HG03575 (cell line): Measurements from ENCODE around the gene DEAF1.

Experiments used
- ATAC-seq: cut with Tn5 transposase; IDR thresholded peaks from one replicate; pipeline ENCODE4 v1.9.1; 2021; ENCODE audit not compliant: unreplicated experiment, insufficient number of reproducible peaks, low FRiP score; ENCODE audit errors: extremely low read depth

The DEAF1 gene

DNA sequence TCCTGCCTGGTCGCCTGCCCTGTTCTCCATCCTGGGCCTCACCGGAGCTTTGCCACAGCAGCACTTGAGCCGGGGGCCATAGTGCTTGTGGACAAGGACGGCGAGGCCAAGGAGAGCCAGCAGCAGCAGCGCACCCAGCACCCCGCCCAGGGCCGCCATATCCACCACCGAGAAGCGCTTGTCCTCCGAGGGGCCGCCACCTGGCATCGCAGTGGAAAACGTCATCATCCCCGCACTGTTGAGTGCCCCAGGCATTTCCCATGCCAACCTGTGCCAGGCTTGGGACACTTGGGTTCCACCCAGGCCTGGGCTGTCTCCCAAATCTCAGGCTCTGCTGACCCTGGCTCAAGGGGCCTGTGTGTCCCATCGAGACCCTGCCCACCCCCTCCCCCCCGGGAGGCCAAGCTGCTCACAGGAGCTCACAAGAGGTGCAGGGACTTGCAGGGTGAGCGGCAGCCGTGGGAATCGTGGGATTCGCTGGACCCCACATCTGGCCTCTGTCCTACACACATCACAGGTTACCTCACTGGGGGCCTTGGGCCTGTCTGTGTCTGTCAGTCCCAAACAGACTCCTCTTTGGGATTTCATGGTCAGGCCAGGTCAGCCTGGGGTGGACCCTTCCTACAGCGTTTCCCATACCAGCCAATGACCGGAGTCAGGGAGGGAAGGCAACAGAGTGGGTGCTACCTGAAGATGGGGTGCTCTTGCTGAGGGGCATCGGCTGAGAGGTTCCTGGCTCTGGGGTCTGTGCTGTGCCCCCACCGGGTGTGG is 76.9 kb downstream of the DEAF1 start:
- ATAC-seq, result no peak

- no peak for ATAC-seq
Measured at GRCh38 chr11:617199-617911, 77.7 kb downstream of the DEAF1 start.

- ATAC-seq, result no peak
Measured at GRCh38 chr11:616320-617198, 78.5 kb downstream of the DEAF1 start.

- ATAC-seq, result peak; percentile 41
Measured at GRCh38 chr11:615504-616319, 79.3 kb downstream of the DEAF1 start, which contains the start of gene IRF7. Gene IRF7, minus strand, starts transcription at chr11:615950. Its CDS starts 586 bp downstream, at chr11:615364.

- ATAC-seq, result no peak
Measured at GRCh38 chr11:614623-615503, 80.2 kb downstream of the DEAF1 start.

GRCh38 chr11:614021-614622 is 80.9 kb downstream of the DEAF1 start:
- no peak for ATAC-seq

DNA sequence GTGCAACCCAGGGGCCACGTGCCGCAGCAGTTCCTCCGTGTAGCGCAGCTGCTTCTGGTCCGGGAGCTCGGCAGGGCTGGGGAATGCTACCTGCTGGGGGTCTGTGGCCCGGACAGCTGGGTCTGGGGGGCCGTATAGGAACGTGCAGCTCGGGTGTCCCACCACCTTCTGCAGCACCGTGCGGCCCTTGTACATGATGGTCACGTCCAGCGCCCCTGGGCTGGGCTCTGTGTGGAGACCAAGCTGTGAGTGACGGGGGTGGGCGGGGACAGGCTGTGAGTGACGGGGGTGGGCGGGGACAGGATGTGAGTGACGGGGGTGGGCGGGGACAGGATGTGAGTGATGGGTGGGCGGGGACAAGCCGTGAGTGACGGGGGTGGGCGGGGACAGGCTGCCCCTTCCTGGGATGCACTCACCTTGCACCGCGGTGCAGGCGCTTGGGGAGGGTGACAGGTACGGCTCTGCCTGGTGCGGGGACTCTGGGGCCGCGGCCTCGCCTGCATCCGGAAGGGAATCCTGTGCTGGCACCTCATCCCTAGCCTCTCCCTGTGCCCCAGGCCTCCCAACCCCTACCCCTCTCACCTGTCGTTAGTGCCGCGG is 81.6 kb downstream of the DEAF1 start:
- ATAC-seq, result no peak

DNA sequence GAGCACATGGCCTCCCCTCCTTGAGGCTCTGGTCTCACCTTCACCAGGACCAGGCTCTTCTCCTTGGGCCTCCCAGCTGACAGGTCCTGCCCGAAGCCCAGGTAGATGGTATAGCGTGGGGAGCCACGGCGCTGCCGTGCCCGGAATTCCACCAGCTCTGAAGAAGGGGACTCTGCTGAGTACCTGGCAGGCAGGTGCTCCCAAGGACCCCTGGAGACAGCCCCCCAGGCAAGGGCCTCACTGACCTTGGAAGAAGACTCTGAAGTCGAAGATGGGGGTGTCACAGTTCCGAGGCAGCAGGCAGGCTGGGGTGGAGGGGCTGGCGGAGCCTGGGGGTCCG is 82.1 kb downstream of the DEAF1 start:
- no peak for ATAC-seq

DNA sequence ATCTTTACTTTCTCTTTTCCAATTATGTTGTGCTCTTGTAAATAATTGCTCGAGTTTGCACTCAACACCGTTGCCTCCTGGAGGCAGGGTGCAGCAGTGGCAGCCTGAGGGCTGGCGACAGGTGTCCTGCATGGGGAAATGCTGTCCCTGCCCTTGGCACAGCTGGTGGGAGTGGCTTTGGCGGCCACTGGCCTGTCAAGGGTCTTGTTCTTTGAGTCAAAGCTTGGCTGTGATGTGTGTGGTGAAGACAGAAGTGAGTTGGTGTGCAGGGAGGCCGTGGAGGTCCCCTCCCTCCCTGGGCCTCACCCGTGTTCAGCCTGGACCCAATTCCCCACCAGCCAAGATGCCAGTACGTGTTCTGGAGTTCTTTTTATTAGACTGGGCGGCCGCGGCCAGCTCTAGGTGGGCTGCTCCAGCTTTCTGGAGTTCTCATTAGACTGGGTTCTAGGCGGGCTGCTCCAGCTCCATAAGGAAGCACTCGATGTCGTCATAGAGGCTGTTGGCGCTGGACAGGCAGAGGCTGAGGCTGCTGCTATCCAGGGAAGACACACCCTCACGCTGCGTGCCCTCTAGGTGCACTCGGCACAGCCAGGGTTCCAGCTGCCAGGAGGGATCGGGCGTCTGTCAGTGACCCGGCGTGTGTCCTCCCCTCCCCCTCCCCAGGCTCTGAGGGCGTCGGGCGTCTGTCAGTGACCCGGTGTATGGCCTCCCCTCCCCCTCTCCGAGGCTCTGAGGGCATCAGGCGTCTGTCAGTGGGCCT is 82.6 kb downstream of the DEAF1 start:
- no peak for ATAC-seq

DNA sequence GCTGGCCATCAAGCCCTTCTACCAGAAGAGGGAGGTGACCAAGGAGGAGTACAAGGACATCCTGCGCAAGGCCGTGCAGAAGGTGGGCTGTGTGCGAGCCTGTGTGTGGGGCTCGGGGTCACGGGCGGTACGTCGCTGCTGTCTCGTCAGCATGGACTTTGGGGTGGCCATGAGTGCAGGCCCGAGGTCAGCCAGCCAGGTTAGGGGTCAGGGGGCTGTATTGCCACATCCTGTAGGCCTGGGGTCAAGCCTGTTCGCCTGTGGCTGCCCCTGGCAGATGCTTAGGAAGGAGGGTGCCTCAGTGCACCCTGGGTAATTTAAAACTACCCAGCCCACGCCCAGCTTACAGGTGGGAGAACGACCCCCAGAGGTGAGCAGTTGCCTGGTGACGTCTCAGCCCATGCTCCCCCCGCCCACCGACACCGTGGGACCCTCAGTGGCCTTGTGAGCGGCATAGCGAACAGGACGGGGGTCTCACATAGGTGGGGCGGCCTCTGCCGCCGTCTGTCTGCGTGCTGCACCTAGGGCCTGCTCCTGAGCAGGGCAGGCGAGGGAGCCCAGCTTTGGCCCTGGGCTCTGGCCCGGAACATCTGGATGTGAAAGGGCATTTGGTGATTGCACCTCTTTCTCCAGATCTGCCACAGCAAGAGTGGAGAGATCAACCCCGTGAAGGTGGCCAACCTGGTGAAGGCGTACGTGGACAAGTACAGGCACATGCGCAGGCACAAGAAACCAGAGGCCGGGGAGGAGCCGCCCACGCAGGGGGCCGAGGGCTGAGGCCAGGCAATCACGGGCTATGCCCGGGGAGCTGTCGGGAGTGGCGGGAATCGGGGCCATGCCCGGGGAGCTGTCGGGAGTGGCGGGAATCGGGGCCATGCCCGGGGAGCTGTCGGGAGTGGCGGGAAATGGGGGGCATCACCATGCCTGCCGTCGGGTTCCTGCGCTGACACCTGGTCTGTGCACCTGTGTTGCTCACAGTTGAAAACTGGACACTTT is 83.7 kb downstream of the DEAF1 start:
- no peak for ATAC-seq

GRCh38 chr11:610146-610801 is 84.7 kb downstream of the DEAF1 start:
- no peak for ATAC-seq

DNA sequence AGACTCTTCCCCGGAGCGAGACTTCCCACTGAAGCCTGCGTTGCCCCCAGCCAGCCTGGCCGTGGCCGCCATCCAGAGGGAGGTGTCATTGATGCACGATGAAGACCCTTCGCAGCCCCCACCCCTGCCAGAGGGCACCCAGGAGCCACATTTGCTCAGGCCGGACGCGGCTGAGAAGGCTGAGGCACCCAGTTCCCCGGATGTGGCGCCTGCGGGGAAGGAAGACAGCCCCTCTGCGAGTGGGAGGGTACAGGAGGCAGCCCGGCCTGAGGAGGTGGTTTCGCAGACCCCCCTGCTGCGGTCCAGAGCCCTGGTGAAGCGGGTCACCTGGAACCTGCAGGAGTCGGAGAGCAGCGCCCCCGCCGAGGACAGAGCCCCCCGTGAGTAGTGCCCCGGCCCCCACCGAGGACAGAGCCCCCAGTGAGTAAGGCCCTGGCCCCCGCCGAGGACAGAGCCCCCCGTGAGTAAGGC is 85.6 kb downstream of the DEAF1 start:
- ATAC-seq, result no peak

DNA sequence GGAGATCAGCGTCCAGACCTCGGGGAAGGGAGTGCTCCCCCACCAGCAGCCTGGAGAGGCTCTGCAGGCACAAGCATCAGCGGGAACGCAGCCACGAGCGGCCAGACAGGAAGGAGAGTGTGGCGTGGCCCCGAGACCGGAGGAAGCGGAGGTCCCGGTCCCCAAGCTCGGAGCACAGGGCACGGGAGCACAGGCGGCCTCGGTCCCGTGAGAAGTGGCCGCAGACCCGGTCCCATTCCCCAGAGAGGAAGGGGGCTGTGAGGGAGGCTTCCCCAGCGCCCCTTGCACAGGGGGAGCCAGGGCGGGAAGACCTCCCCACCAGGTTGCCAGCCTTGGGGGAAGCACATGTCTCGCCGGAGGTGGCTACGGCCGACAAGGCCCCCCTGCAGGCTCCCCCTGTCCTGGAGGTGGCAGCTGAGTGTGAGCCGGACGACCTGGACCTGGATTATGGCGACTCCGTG is 86.2 kb downstream of the DEAF1 start:
- no peak for ATAC-seq

- ATAC-seq, result no peak
Measured at GRCh38 chr11:607971-608659, 86.9 kb downstream of the DEAF1 start.
